ENCODE data around the gene PDE6A.

DNA sequence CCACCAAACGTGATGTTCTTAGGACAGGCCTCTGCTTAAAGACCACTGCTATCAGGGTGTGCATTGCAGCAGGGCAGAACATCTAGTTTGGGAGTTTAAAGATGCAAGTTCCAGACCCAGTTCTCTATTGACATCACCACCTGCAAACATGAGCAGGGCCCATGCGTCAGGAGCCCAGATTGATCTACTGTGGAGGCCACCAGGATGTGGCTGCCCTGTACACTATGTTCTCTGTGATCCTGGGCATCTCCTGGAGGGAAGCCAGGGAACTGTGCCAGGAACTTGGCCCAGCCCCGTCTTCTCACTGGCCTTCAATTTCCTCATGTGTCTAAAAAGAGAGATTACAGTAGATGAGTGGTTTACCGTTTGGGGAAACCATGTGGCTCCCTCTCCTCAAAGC lies 87.1 kb downstream of the PDE6A start:
- no peak for TF ChIP-seq RNF2 (IDR thresholded peaks at IDR 0.05; ENCODE audit: borderline replicate concordance, low read depth)
- no peak for TF ChIP-seq RARB (CRISPR knock-in tag; IDR thresholded peaks at IDR 0.05)
- TF ChIP-seq, protein P1, sequence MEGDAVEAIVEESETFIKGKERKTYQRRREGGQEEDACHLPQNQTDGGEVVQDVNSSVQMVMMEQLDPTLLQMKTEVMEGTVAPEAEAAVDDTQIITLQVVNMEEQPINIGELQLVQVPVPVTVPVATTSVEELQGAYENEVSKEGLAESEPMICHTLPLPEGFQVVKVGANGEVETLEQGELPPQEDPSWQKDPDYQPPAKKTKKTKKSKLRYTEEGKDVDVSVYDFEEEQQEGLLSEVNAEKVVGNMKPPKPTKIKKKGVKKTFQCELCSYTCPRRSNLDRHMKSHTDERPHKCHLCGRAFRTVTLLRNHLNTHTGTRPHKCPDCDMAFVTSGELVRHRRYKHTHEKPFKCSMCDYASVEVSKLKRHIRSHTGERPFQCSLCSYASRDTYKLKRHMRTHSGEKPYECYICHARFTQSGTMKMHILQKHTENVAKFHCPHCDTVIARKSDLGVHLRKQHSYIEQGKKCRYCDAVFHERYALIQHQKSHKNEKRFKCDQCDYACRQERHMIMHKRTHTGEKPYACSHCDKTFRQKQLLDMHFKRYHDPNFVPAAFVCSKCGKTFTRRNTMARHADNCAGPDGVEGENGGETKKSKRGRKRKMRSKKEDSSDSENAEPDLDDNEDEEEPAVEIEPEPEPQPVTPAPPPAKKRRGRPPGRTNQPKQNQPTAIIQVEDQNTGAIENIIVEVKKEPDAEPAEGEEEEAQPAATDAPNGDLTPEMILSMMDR (IDR thresholded peaks at IDR 0.05) = no peak
- TF ChIP-seq, protein P2, sequence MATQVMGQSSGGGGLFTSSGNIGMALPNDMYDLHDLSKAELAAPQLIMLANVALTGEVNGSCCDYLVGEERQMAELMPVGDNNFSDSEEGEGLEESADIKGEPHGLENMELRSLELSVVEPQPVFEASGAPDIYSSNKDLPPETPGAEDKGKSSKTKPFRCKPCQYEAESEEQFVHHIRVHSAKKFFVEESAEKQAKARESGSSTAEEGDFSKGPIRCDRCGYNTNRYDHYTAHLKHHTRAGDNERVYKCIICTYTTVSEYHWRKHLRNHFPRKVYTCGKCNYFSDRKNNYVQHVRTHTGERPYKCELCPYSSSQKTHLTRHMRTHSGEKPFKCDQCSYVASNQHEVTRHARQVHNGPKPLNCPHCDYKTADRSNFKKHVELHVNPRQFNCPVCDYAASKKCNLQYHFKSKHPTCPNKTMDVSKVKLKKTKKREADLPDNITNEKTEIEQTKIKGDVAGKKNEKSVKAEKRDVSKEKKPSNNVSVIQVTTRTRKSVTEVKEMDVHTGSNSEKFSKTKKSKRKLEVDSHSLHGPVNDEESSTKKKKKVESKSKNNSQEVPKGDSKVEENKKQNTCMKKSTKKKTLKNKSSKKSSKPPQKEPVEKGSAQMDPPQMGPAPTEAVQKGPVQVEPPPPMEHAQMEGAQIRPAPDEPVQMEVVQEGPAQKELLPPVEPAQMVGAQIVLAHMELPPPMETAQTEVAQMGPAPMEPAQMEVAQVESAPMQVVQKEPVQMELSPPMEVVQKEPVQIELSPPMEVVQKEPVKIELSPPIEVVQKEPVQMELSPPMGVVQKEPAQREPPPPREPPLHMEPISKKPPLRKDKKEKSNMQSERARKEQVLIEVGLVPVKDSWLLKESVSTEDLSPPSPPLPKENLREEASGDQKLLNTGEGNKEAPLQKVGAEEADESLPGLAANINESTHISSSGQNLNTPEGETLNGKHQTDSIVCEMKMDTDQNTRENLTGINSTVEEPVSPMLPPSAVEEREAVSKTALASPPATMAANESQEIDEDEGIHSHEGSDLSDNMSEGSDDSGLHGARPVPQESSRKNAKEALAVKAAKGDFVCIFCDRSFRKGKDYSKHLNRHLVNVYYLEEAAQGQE (IDR thresholded peaks at IDR 0.05) = no peak
- TF ChIP-seq, protein P3, sequence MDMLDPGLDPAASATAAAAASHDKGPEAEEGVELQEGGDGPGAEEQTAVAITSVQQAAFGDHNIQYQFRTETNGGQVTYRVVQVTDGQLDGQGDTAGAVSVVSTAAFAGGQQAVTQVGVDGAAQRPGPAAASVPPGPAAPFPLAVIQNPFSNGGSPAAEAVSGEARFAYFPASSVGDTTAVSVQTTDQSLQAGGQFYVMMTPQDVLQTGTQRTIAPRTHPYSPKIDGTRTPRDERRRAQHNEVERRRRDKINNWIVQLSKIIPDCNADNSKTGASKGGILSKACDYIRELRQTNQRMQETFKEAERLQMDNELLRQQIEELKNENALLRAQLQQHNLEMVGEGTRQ (IDR thresholded peaks at IDR 0.05) = no peak

All from A549 (cell line).